ENCODE data around the gene WDR91.

DNA sequence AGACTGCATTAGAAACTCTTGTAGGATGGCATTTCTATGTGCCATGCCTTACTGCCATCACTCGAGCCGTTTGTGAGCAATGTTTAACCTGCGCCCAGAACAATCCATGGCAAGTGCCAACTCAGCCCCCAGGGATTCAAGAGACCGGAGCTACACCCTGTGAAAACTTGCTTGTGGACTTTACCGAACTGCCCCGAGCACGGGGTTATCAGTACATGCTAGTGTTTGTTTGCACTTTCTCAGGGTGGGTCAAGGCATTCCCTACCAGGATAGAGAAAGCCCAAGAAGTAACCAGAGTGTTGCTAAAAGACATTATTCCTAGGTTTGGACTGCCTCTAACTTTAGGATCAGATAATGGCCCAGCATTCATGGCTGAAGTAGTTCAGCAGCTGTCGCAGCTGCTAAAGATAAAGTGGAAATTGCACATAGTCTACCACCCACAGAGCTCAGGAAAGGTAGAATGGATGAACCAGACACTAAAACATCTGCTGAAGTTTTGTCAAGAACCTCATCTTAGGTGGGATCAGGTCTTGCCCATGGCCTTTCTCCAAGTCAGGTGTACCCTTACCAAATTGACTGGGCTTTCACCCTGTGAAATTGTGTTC, 31.9 kb downstream of the WDR91 start:
- no peak for TF ChIP-seq ELF4 (IDR thresholded peaks at IDR 0.05)
- TF ChIP-seq LEF1 (IDR thresholded peaks at IDR 0.05; ENCODE audit: borderline replicate concordance) = no peak
- TF ChIP-seq FOXA1 (IDR thresholded peaks at IDR 0.05) = no peak
- no peak for TF ChIP-seq FOXM1 (IDR thresholded peaks at IDR 0.05; ENCODE audit: borderline replicate concordance)
